ENCODE measurements around the gene ANKH.

DNA sequence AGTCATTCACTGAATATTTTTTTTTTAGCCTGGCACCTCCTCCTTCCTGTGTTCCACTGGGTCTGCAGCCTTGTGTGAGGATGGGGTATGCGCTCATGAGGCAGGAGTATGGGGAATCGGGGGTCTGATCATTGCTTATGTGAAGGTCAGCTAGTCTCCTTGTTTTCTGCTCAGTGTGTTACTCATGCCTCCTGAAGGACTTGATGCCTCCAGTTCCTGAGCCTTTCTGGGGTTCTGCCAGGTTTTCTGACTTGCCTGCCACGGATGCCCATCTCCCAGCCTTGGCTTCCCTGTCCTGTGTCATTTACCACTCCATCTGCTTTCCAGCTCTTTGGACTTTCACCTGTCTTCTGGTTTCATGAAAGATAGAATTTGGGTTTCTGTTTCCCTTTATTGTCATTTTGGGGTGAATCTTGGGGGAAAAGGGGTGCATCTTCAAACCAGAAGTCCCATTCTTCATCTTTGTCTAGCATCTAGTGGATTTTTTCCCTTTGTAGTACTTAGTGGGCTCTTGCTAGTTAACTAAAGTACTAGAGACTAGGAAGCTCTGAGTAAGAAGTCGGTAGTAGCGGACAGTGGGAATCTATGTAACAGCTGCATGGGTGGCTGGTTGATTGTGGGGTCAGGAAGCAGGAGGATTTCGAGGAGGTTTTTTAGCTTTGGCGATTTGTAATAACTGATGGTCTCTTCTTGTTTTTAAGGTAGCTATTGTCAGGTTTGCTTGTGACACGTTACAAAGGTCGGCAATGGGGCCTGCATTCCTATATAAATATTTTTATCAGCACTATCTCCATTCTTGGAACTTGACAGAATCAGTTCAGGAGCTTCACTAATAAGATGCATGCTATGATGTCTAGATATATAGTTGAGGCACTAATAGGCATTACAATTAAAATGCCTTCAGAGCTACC is 198.8 kb downstream of the ANKH start:
- TF ChIP-seq CTCF (IDR thresholded peaks at IDR 0.05), result no peak
- TF ChIP-seq POLR2A (IDR thresholded peaks at IDR 0.05; ENCODE audit: low read depth), result no peak
